HL-60 (cell line): ENCODE measurements around the gene ODAM.

ENCODE experiments used
- GABPA ChIP-seq: IDR thresholded peaks from 2 replicates; pipeline ENCODE4 v1.6.1; 2012; ENCODE audit warnings: low read depth
- POLR2AphosphoS5 ChIP-seq: IDR thresholded peaks from 2 replicates; pipeline ENCODE4 v1.6.1; 2012; ENCODE audit warnings: low read depth
- SPI1 ChIP-seq: IDR thresholded peaks from 2 replicates; pipeline ENCODE4 v1.6.1; 2012; ENCODE audit warnings: low read depth, mild to moderate bottlenecking, borderline replicate concordance
- TF ChIP-seq, protein P1 (sequence below): IDR thresholded peaks from one replicate; pipeline ENCODE4 v1.5.1; 2011; ENCODE audit warnings: low read length, control low read depth, inconsistent platforms; ENCODE audit not compliant: insufficient read depth
- TF ChIP-seq, protein P2 (sequence below): IDR thresholded peaks from 2 replicates; pipeline ENCODE4 v1.6.1; 2012; ENCODE audit warnings: low read depth; ENCODE audit not compliant: insufficient replicate concordance

DNA sequence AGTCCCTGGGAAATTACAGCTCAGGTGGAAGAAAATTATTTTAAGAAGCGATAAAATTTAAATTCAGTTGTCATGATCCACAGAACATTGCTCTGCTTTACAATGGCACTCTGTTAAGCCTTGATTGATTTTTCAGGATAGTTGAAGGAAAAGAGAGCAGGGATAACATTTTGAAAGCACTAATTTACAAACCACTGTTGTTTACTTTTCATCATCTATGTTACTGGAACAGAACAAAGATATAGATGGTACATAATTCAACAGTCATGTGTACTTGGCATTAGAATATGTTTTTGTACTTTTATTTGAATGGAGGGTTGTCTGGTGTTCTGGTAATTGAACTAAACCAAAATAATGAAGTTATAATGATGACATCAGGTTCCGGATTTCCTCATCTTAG is 2.6 kb upstream of the ODAM start:
- TF ChIP-seq, protein P1, sequence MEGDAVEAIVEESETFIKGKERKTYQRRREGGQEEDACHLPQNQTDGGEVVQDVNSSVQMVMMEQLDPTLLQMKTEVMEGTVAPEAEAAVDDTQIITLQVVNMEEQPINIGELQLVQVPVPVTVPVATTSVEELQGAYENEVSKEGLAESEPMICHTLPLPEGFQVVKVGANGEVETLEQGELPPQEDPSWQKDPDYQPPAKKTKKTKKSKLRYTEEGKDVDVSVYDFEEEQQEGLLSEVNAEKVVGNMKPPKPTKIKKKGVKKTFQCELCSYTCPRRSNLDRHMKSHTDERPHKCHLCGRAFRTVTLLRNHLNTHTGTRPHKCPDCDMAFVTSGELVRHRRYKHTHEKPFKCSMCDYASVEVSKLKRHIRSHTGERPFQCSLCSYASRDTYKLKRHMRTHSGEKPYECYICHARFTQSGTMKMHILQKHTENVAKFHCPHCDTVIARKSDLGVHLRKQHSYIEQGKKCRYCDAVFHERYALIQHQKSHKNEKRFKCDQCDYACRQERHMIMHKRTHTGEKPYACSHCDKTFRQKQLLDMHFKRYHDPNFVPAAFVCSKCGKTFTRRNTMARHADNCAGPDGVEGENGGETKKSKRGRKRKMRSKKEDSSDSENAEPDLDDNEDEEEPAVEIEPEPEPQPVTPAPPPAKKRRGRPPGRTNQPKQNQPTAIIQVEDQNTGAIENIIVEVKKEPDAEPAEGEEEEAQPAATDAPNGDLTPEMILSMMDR = no peak
- TF ChIP-seq POLR2AphosphoS5 (no peak), SPI1 (no peak), GABPA (no peak)
- TF ChIP-seq, protein P2, sequence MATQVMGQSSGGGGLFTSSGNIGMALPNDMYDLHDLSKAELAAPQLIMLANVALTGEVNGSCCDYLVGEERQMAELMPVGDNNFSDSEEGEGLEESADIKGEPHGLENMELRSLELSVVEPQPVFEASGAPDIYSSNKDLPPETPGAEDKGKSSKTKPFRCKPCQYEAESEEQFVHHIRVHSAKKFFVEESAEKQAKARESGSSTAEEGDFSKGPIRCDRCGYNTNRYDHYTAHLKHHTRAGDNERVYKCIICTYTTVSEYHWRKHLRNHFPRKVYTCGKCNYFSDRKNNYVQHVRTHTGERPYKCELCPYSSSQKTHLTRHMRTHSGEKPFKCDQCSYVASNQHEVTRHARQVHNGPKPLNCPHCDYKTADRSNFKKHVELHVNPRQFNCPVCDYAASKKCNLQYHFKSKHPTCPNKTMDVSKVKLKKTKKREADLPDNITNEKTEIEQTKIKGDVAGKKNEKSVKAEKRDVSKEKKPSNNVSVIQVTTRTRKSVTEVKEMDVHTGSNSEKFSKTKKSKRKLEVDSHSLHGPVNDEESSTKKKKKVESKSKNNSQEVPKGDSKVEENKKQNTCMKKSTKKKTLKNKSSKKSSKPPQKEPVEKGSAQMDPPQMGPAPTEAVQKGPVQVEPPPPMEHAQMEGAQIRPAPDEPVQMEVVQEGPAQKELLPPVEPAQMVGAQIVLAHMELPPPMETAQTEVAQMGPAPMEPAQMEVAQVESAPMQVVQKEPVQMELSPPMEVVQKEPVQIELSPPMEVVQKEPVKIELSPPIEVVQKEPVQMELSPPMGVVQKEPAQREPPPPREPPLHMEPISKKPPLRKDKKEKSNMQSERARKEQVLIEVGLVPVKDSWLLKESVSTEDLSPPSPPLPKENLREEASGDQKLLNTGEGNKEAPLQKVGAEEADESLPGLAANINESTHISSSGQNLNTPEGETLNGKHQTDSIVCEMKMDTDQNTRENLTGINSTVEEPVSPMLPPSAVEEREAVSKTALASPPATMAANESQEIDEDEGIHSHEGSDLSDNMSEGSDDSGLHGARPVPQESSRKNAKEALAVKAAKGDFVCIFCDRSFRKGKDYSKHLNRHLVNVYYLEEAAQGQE = no peak
